Fibroblast of mammary gland (primary cell): ENCODE results near the gene TERT.

ENCODE experiments used
- DNase-seq: peaks from one replicate; pipeline ENCODE4 v3.0.0-alpha.2; 2010; ENCODE audit warnings: low read depth
- H3K4me3 ChIP-seq: 2 replicates; pipeline ENCODE4 v1.5.1; 2011; ENCODE audit warnings: low read depth, mild to moderate bottlenecking, low read length, moderate library complexity; ENCODE audit not compliant: control insufficient read depth
- TF ChIP-seq, protein P1 (sequence below): conservative IDR thresholded peaks from 2 replicates; pipeline ENCODE4 v1.5.1; 2011; ENCODE audit warnings: low read depth, low read length, inconsistent platforms; ENCODE audit not compliant: control insufficient read depth, insufficient read depth

The TERT gene

DNA sequence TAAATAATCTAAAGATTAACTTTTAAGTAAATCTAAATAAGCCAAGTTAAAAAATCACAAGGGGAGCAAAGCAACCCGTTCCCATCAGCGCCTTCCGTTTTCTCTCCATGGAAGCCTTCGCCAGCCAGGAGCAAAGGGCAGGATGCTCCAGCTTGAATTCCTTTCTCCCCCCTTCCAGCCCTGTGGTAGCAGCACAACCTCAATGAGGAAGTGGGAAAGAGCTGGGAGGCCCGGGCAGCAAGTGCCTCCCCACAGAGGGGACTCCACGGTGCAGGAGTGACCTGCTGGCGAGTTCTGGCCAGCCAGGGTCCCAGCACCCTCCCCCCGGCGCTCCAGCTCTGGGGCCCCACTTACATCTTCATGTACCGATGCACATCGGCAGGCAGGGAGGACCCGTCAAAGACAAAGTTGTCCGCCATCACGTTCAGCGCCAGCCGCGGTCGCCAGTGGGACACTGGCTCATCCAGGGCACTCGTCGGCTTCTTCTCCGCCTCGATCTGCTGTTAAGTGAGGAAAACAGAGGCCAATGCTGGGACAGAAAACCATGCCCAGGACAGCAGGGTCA, 43.7 kb upstream of the TERT start:
- DNase-seq = no peak
- no peak overlapping the region for H3K4me3 ChIP-seq
- TF ChIP-seq, protein P1, sequence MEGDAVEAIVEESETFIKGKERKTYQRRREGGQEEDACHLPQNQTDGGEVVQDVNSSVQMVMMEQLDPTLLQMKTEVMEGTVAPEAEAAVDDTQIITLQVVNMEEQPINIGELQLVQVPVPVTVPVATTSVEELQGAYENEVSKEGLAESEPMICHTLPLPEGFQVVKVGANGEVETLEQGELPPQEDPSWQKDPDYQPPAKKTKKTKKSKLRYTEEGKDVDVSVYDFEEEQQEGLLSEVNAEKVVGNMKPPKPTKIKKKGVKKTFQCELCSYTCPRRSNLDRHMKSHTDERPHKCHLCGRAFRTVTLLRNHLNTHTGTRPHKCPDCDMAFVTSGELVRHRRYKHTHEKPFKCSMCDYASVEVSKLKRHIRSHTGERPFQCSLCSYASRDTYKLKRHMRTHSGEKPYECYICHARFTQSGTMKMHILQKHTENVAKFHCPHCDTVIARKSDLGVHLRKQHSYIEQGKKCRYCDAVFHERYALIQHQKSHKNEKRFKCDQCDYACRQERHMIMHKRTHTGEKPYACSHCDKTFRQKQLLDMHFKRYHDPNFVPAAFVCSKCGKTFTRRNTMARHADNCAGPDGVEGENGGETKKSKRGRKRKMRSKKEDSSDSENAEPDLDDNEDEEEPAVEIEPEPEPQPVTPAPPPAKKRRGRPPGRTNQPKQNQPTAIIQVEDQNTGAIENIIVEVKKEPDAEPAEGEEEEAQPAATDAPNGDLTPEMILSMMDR = no peak

GRCh38 chr5:1338196-1338490, 43.3 kb upstream of the TERT start:
- no peak for DNase-seq
- H3K4me3 ChIP-seq = no peak overlapping the region
- TF ChIP-seq, protein P1 = no peak

GRCh38 chr5:1337489-1338195, 42.8 kb upstream of the TERT start:
- DNase-seq = no peak
- TF ChIP-seq, protein P1 = no peak
- no peak overlapping the region for H3K4me3 ChIP-seq

DNA sequence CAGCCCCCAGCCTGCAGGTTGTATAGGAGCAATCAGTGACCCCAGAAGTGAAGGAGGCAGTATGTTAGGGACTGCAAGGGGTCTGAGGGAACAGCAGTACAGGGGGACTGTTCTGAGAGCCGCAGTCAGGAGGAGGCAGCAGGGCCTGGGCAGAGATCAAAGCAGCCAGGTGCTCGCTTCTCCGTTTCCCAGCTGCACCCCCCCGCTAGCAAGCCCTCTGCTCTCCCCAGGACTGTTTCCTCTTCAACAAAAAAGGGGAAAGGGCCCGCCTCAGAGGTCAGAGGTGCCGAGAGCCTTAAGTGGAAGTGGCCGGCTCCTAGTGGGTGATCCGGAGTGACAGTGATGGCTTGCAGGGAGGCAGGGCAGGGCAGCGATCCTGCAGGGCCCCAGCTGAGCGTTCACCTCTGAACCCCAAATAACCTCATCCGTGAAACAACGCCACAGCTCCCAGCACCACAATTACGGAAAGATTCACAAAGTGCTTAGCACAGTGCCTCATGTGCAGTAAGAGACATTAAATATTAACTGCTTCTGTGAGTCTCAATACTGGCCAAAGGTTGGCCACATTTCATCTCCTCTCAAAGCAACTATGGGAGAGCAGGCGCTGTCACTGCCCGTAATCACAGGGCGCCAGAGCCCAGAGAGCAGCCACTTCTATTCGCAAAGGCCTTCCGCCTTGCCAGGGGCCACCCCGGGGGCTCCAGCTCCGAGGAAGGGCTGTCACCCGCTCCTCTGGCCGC, 42.1 kb upstream of the TERT start:
- TF ChIP-seq, protein P1 = no peak

DNA sequence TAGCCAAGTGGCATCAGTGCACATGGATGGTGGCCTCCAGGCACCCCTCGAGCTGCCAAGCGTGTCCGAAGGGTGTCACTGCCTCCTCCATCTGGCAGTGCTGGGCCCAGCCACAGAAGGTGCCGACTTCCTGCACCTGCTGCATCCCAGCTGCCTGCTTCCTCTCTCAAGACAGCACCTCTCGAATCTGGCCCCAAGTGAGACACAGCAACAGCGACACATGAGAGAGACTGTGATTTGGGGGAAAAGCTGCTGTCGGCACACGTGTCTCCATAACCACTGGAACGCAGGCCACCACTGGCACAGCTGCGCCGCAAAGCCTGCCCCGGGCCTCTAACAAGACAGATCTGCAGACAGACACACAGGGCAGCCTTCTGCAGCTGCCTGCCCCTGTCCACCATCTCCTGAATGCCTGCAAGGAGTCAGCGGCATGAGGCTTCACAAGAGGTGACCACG, 41.3 kb upstream of the TERT start:
- no peak for DNase-seq
- no peak overlapping the region for H3K4me3 ChIP-seq

More for the DNA sequence above, 42.1 kb upstream of the TERT start:
- no peak overlapping the region for H3K4me3 ChIP-seq
- DNase-seq = no peak

DNA sequence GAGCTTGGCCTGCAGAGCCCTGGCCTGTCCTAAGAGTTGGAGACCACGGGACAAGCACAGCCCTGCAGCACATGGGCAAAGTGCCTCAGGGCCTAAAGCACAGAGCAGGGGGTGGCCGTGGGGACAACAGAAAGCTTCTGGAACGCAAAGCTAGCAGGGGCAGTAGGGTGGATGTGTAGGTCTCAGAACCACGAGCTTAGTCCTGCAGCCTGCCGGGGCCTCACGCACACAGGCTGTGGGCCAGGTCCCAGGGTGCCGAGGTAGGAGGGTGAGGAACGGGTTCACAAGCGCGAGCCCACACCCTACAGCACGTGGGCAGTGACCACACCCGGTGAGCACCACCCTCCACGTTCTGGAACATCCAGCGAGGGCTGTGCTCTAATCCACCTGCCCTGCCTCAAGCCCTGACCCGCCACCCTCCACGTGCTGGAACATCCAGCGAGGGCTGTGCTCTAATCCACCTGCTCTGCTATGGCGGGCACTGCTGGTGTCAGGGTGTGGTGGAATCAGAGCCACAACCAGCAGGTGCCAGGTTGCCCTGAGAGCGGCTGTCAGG, 40.8 kb upstream of the TERT start:
- H3K4me3 ChIP-seq = no peak overlapping the region
- no peak for DNase-seq
- TF ChIP-seq, protein P1 = no peak

More for the DNA sequence above, 41.3 kb upstream of the TERT start:
- TF ChIP-seq, protein P1 = no peak
